GM10248 (cell line): ENCODE data around the gene COL6A1.

ENCODE experiments used
- CTCF ChIA-PET: fragments of 300-600 bp; sonication (Branson Sonifier 250); formaldehyde crosslinking; extraction: SDS; loops from one replicate; lab custom pipeline; 2021; ENCODE audit warnings: antibody characterized with exemption; lab: Yijun Ruan, JAX
- POLR2A ChIA-PET: fragments of 350-650 bp; sonication (Branson Sonifier 250); formaldehyde crosslinking; extraction: SDS; loops from one replicate; lab custom pipeline; 2020; ENCODE audit warnings: antibody characterized with exemption; lab: Yijun Ruan, JAX
- DNase-seq: peaks from one replicate; pipeline ENCODE4 v3.0.0; 2012; ENCODE audit errors: extremely low spot score
- TF ChIP-seq, protein P1 (sequence below): IDR thresholded peaks from 2 replicates; pipeline ENCODE4 v1.5.1; 2012; ENCODE audit warnings: mild to moderate bottlenecking, low read depth; ENCODE audit errors: extremely low read depth, missing control alignments, control extremely low read depth

The COL6A1 gene

DNA sequence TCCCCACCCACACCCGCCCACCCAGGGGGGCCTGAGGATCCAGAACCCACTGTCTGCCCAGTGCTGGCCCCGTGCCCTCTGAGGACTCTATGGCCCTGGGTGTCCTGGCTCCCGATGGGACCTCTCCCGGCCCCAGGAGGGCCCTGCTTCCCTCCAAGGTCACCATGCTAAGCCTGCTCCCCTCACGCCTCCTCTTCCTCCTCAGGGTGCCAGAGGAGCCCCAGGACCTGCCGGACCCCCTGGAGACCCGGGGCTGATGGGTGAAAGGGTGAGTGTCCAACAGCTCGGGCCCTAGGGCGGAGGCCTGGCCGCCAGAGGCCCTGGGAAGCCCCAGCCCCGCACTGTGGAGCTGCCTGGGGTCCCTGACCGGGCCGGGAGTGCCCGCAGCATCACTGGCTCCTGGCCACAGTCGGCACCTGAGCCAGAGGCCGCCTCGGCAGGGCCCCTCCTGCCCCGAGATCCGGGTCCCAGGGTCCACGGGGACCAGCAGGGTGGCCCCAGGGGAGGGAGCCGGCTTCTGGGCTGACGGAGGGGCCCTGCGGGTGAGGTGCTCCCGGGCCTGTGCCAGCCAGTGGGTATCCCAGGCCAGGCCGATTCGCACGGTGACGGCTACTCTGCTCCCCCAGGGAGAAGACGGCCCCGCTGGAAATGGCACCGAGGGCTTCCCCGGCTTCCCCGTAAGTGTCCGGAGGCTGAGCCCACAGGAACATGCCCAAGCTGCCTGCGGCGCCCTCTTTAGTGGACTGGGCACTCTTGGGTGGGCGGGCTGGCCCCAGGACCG, 16.1 kb downstream of the COL6A1 start:
- ChIA-PET POLR2A (no interaction called here), CTCF (no interaction called here)
- TF ChIP-seq, protein P1, sequence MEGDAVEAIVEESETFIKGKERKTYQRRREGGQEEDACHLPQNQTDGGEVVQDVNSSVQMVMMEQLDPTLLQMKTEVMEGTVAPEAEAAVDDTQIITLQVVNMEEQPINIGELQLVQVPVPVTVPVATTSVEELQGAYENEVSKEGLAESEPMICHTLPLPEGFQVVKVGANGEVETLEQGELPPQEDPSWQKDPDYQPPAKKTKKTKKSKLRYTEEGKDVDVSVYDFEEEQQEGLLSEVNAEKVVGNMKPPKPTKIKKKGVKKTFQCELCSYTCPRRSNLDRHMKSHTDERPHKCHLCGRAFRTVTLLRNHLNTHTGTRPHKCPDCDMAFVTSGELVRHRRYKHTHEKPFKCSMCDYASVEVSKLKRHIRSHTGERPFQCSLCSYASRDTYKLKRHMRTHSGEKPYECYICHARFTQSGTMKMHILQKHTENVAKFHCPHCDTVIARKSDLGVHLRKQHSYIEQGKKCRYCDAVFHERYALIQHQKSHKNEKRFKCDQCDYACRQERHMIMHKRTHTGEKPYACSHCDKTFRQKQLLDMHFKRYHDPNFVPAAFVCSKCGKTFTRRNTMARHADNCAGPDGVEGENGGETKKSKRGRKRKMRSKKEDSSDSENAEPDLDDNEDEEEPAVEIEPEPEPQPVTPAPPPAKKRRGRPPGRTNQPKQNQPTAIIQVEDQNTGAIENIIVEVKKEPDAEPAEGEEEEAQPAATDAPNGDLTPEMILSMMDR, result no peak
- DNase-seq, result no peak

DNA sequence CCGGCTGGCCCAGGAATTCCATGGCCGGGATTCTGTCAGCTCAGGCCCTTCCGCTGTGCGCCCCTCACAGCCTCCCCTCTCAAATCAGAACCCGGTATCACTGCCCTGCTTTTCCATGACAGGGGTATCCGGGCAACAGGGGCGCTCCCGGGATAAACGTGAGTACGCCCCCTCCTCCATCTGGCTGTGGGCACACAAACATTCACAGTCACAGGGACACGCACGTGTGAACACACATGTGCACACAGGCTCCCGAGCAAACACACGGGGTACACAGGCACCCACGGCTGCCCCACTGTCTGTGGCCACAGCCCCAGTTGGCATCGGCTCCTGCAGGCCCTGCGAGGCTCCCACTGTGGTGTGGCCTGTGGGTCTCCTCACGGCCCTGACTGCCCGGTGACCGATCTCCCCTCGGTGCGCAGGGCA, 16.7 kb downstream of the COL6A1 start:
- POLR2A ChIA-PET, result no interaction called here

DNA sequence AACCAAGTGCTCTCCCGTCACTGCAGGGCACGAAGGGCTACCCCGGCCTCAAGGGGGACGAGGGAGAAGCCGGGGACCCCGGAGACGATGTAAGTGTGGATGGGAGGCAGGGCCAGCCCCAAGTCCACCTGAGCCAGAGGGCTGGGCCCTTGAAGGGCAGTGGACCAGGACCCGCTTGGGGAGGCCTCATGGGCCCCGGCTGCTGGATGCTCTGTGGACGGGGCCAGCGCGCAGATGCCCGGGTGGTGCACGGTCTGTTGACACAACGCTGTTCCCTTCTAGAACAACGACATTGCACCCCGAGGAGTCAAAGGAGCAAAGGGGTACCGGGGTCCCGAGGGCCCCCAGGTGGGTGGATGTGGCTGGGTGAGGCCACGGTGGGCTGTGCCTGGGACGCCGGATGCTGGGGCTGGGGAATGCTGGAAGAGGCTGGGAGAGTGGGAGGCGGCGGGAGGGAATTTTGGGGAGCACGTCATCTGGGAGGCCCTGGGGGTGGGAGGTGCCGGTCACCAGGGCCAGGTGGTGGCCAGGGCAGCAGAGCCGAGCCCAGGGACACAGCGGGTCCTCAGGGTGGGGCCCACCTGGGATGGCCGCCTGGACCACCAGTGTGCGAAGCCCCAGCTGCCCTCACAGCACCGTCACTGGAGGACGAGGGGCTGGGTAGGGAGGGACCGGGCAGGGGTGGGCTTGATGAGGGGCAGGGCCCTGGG, 17.5 kb downstream of the COL6A1 start:
- POLR2A ChIA-PET, result no interaction called here
- no peak for DNase-seq
- CTCF ChIA-PET, result no interaction called here
- TF ChIP-seq, protein P1, result no peak

More for the DNA sequence above, 16.7 kb downstream of the COL6A1 start:
- TF ChIP-seq, protein P1, result no peak
- DNase-seq, result no peak
- CTCF ChIA-PET, result no interaction called here

DNA sequence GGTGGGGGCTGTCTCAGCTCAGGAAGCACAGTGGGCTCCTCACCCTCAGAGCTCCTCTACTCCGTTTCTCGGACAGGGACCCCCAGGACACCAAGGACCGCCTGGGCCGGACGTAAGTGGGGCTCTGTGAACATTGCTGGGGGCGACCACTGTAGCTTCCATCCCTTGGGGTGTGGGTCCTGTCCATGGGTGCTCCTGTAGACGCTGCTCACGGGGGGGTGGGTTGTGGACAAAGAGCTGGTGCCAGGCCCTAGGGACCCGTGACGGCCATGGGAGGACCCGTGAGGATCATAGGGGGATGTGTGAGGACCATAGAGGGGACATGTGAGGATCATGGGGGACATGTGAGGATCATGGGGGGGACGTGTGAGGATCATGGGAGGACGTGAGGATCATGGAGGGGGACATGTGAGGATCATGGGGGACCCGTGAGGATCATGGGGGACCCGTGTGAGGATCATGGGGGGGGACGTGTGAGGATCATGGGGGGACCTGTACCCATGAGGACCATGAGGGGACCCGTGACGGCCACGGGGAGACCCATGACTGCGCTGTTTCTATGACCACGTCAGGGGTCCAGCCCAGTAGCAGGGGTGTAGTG, 18.1 kb downstream of the COL6A1 start:
- ChIA-PET CTCF (no interaction called here), POLR2A (no interaction called here)
- DNase-seq, result no peak
- TF ChIP-seq, protein P1, result no peak

DNA sequence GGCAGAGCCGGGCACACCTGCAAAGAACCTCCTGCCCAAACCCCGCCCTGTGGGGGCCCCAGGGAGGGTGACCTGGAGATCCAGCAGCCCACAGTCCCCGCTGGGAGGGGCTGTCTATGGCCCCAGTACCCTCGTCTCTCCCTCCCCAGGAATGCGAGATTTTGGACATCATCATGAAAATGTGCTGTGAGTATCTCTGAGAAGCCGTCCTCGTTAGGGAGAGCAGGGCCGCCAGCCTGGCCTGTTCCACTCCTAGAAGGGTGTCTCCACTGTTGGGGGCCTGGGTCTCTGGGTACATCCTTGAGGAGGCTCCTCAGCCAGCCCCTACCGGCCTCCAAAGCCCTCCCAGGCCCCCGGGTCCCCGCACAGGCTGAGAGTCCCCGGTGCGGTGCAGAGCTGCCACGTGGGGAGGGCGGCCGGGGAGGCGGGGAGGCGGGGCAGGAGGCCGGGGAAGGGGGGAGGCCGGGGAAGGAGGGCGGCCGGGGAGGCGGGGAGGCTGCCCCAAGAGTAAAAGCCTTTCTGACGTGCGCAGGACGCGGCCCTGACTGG, 18.7 kb downstream of the COL6A1 start:
- CTCF ChIA-PET, result no interaction called here
- TF ChIP-seq, protein P1, result no peak
- no peak for DNase-seq
- POLR2A ChIA-PET, result no interaction called here
